A549 (cell line): Measurements from ENCODE around the gene TNIK. TPM values are rescaled to one million over a fixed set of nuclear protein-coding genes. Genes with fewer than 3 reads are reported as not detected.

ENCODE experiments used
- ATAC-seq, 2 experiments: fragments of 200-7000 bp in 1 of 2; fragments of >200 bp in 1 of 2; cut with Nextera tagmentation in 1 of 2; cut with Tn5 transposase in 1 of 2; 3 replicates each; pipeline versions ENCODE4 v1.8.0 to v1.9.1; 2018 to 2020; ENCODE audit warnings: mild to moderate bottlenecking in 1 of 2, moderate library complexity in 1 of 2
- CTCF ChIA-PET: fragments of 300-600 bp; sonication (Branson Sonifier 250); formaldehyde crosslinking; extraction: SDS; loops from one replicate; lab custom pipeline; 2021; ENCODE audit warnings: antibody characterized with exemption, inconsistent platforms; lab: Yijun Ruan, JAX
- POLR2A ChIA-PET: fragments of 350-600 bp; formaldehyde crosslinking; extraction: SDS; loops from one replicate; lab custom pipeline; 2021; ENCODE audit warnings: antibody characterized with exemption, inconsistent platforms; lab: Yijun Ruan, JAX
- DNase-seq, 2 experiments: peaks; one replicate each; pipeline versions ENCODE4 v3.0.0 to v3.0.0-alpha.2; 2011 to 2016; ENCODE audit warnings: low read depth in 1 of 2, low spot score in 1 of 2
- FAIRE-seq: peaks from 2 replicates; lab custom pipeline; 2011; peaks lifted over from hg19 to GRCh38; lab: Jason Lieb, UNC
- H3K27ac ChIP-seq, 2 experiments: fragments of >200 bp; sonication (Bioruptor Twin); formaldehyde crosslinking; 3 replicates each; pipeline ENCODE4 v1.5.1; 2016 to 2017
- H3K4me1 ChIP-seq: fragments of >200 bp; sonication (Bioruptor Twin); formaldehyde crosslinking; 3 replicates; pipeline ENCODE4 v1.6.1; 2016
- H3K4me2 ChIP-seq: fragments of >200 bp; sonication (Bioruptor Twin); formaldehyde crosslinking; 3 replicates; pipeline ENCODE4 v1.6.1; 2016
- H3K4me3 ChIP-seq: fragments of >200 bp; sonication (Bioruptor Twin); formaldehyde crosslinking; 3 replicates; pipeline ENCODE4 v1.5.1; 2016
- H3K9me3 ChIP-seq: fragments of >200 bp; sonication (Bioruptor Twin); formaldehyde crosslinking; 3 replicates; pipeline ENCODE4 v1.6.1; 2016
- ATOH8 ChIP-seq: fragments of 250-450 bp; sonication (Bioruptor Pico); IDR thresholded peaks from 2 replicates; pipeline ENCODE4 v1.5.0; 2020; ENCODE audit warnings: low read depth, mild to moderate bottlenecking, moderate library complexity
- BCL3 ChIP-seq: fragments of >200 bp; sonication (Bioruptor Twin); formaldehyde crosslinking; IDR thresholded peaks from 3 replicates; pipeline ENCODE4 v1.6.1; 2016
- CBX2 ChIP-seq: fragments of 200-600 bp; sonication (generic); IDR thresholded peaks from 2 replicates; pipeline ENCODE4 v1.6.1; 2016; ENCODE audit warnings: low read depth, mild to moderate bottlenecking, borderline replicate concordance
- CBX8 ChIP-seq: fragments of 200-600 bp; sonication (generic); IDR thresholded peaks from 2 replicates; pipeline ENCODE4 v1.6.1; 2016
- CHD2 ChIP-seq: fragments of 150-350 bp; IDR thresholded peaks from 2 replicates; pipeline ENCODE4 v1.6.1; 2014; ENCODE audit warnings: low read length; ENCODE audit not compliant: partially characterized antibody
- CTCF ChIP-seq: fragments of >200 bp; sonication (Bioruptor Twin); formaldehyde crosslinking; IDR thresholded peaks from 3 replicates; pipeline ENCODE4 v1.5.1; 2016
- E2F6 ChIP-seq: IDR thresholded peaks from 2 replicates; pipeline ENCODE4 v1.6.1; 2012; ENCODE audit warnings: low read depth, borderline replicate concordance
- EHMT2 ChIP-seq: fragments of 200-600 bp; sonication (generic); IDR thresholded peaks from 2 replicates; pipeline ENCODE4 v1.6.1; 2016; ENCODE audit warnings: antibody characterized with exemption, low read depth, mild to moderate bottlenecking, moderate library complexity
- ELK1 ChIP-seq: fragments of 150-350 bp; IDR thresholded peaks from 2 replicates; pipeline ENCODE4 v1.6.1; 2014; ENCODE audit warnings: low read depth, mild to moderate bottlenecking, low read length
- FOXS1 ChIP-seq: fragments of 250-450 bp; sonication (Bioruptor Pico); IDR thresholded peaks from 2 replicates; pipeline ENCODE4 v1.5.0; 2020; ENCODE audit warnings: mild to moderate bottlenecking, moderate library complexity
- HOXA7 ChIP-seq: fragments of 250-450 bp; sonication (Bioruptor Pico); IDR thresholded peaks from 2 replicates; pipeline ENCODE4 v1.5.0; 2020; ENCODE audit warnings: mild to moderate bottlenecking, moderate library complexity
- JUN ChIP-seq, 2 experiments: fragments of >200 bp; sonication (Bioruptor Twin); formaldehyde crosslinking; IDR thresholded peaks; 2 replicates in 1 of 2; 3 replicates in 1 of 2; pipeline ENCODE4 v1.6.1; 2016 to 2017
- JUNB ChIP-seq: fragments of >200 bp; sonication (Bioruptor Twin); formaldehyde crosslinking; IDR thresholded peaks from 2 replicates; pipeline ENCODE4 v1.6.1; 2016
- KDM1A ChIP-seq: fragments of 200-600 bp; sonication (generic); IDR thresholded peaks from 2 replicates; pipeline ENCODE4 v1.6.1; 2016; ENCODE audit warnings: low read depth, mild to moderate bottlenecking
- KDM5A ChIP-seq: fragments of 200-600 bp; sonication (generic); IDR thresholded peaks from 2 replicates; pipeline ENCODE4 v1.6.1; 2016; ENCODE audit warnings: antibody characterized with exemption, mild to moderate bottlenecking
- MAZ ChIP-seq: fragments of 150-350 bp; IDR thresholded peaks from 2 replicates; pipeline ENCODE4 v1.6.1; 2014; ENCODE audit warnings: antibody characterized with exemption, low read depth, low read length, borderline replicate concordance
- NFE2L2 ChIP-seq: fragments of 150-350 bp; conservative IDR thresholded peaks from 2 replicates; pipeline ENCODE4 v1.6.1; 2014; ENCODE audit warnings: low read length
- NPAS2 ChIP-seq: fragments of 250-450 bp; sonication (Bioruptor Pico); IDR thresholded peaks from 2 replicates; pipeline ENCODE4 v1.8.0; 2022; ENCODE audit warnings: mild to moderate bottlenecking, moderate library complexity, borderline replicate concordance
- NR3C1 ChIP-seq: fragments of >200 bp; sonication (Bioruptor Twin); formaldehyde crosslinking; IDR thresholded peaks from 3 replicates; pipeline ENCODE4 v1.6.1; 2017
- PHF8 ChIP-seq: fragments of 200-600 bp; sonication (generic); IDR thresholded peaks from 2 replicates; pipeline ENCODE4 v1.6.1; 2016; ENCODE audit warnings: low read depth, mild to moderate bottlenecking, antibody characterized with exemption, moderate library complexity, borderline replicate concordance
- POLR2A ChIP-seq: IDR thresholded peaks from 2 replicates; pipeline ENCODE4 v1.6.1; 2012; ENCODE audit warnings: mild to moderate bottlenecking, low read length
- RCOR1 ChIP-seq: fragments of 150-350 bp; IDR thresholded peaks from 2 replicates; pipeline ENCODE4 v1.6.1; 2014; ENCODE audit warnings: antibody characterized with exemption, low read length, low read depth
- RFX5 ChIP-seq: fragments of 450-650 bp; IDR thresholded peaks from 2 replicates; pipeline ENCODE4 v1.7.1; 2014; ENCODE audit warnings: antibody characterized with exemption, mild to moderate bottlenecking, moderate library complexity
- RNF2 ChIP-seq: fragments of 200-600 bp; sonication (generic); IDR thresholded peaks from 2 replicates; pipeline ENCODE4 v1.6.1; 2016; ENCODE audit warnings: low read depth, mild to moderate bottlenecking, antibody characterized with exemption, moderate library complexity, borderline replicate concordance
- SMC3 ChIP-seq: fragments of >200 bp; sonication (Bioruptor Twin); formaldehyde crosslinking; IDR thresholded peaks from 3 replicates; pipeline ENCODE4 v1.6.1; 2018; ENCODE audit warnings: inconsistent platforms
- TP53 ChIP-seq: fragments of 250-450 bp; sonication (Bioruptor Pico); IDR thresholded peaks from 2 replicates; pipeline ENCODE4 v1.5.0; 2021; ENCODE audit warnings: mild to moderate bottlenecking, moderate library complexity
- USF2 ChIP-seq: fragments of 450-650 bp; IDR thresholded peaks from 2 replicates; pipeline ENCODE4 v1.6.1; 2014; ENCODE audit warnings: antibody characterized with exemption
- ZFP36 ChIP-seq: fragments of 450-650 bp; IDR thresholded peaks from 2 replicates; pipeline ENCODE4 v1.6.1; 2014; ENCODE audit warnings: borderline replicate concordance; ENCODE audit not compliant: partially characterized antibody
- ZNF302 ChIP-seq: fragments of 250-450 bp; sonication (Bioruptor Pico); IDR thresholded peaks from 2 replicates; pipeline ENCODE4 v1.9.0; 2021; ENCODE audit warnings: inconsistent platforms, mild to moderate bottlenecking, moderate library complexity
- ZSCAN20 ChIP-seq: fragments of 250-450 bp; sonication (Bioruptor Pico); IDR thresholded peaks from 2 replicates; pipeline ENCODE4 v1.8.0; 2022; ENCODE audit warnings: mild to moderate bottlenecking, moderate library complexity
- WGBS: methylation state at CpG from one replicate; pipeline ENCODE4 v1.1.6; 2017; ENCODE audit errors: missing lambda C conversion rate; 5-methylcytosine and 5-hydroxymethylcytosine counted together
- polyA plus RNA-seq, 4 experiments: library from polyadenylated mRNA; depleted of rRNA in 3 of 4; stranded (reverse); fragments of >200 nt; fragmentation: RNase III in 1 of 4; extraction: RNeasy Plus Mini Kit Qiagen cat#74134 plus additional on column Dnase treatment in 1 of 4; gene quantifications; 2 replicates in 3 of 4; 3 replicates in 1 of 4; pipeline ENCODE4 v1.2.3, GENCODE V29; 2011 to 2017

The TNIK gene
- polyA plus RNA-seq, 2 of the 4 experiments (the other 2 are of a cell fraction) = 1.6 to 1.8 TPM

- ATAC-seq (no peak), FAIRE-seq (no peak), DNase-seq (no peak)
- WGBS = 79% methylated on average over 3 of the region's 3 CpGs
- POLR2A ChIA-PET = no interaction called here
- H3K4me2 ChIP-seq = no peak overlapping the region
- H3K4me3 ChIP-seq = no peak overlapping the region
- TF ChIP-seq RCOR1 (no peak), CTCF (no peak), RNF2 (no peak), NPAS2 (no peak), JUNB (no peak), E2F6 (no peak), ATOH8 (CRISPR knock-in tag) (no peak), KDM5A (no peak), CBX8 (no peak), CHD2 (no peak), RFX5 (no peak), MAZ (no peak), ZSCAN20 (CRISPR knock-in tag) (no peak), ZFP36 (no peak), ELK1 (no peak), JUN (IDR thresholded peaks at IDR 0.05) (no peak), EHMT2 (no peak), PHF8 (no peak), SMC3 (no peak), KDM1A (no peak)
- no peaks in the 10 kb centered on the region for H3K9me3 ChIP-seq
- H3K27ac ChIP-seq = no peak overlapping the region
- no peaks in the 10 kb centered on the region for H3K4me1 ChIP-seq
- CTCF ChIA-PET = no interaction called here
Observed at GRCh38 chr3:171068658-171069057, 391.5 kb downstream of the TNIK start.

GRCh38 chr3:171066206-171066605 lies 394.0 kb downstream of the TNIK start:
- WGBS = 75% methylated on average over 6 of the region's 6 CpGs
- no peaks in the 10 kb centered on the region for H3K4me1 ChIP-seq
- FAIRE-seq = no peak
- H3K4me3 ChIP-seq = no peak overlapping the region
- CTCF ChIA-PET = no interaction called here
- no peak for TF ChIP-seq NFE2L2
- no peak for TF ChIP-seq TP53 (CRISPR knock-in tag)
- no peak for TF ChIP-seq KDM1A
- TF ChIP-seq NPAS2 = no peak
- TF ChIP-seq BCL3 = no peak
- no peak for TF ChIP-seq FOXS1
- TF ChIP-seq ZNF302 (CRISPR knock-in tag) = no peak
- no peak for TF ChIP-seq ELK1
- TF ChIP-seq NR3C1 = no peak
- TF ChIP-seq CBX2 = no peak
- TF ChIP-seq POLR2A = no peak
- no peak for TF ChIP-seq PHF8
- no peak for TF ChIP-seq USF2
- no peak for TF ChIP-seq HOXA7 (CRISPR knock-in tag)
- TF ChIP-seq, all 56 proteins: peak for 0
- POLR2A ChIA-PET = no interaction called here
- no peak for ATAC-seq
- no peak for DNase-seq
- H3K4me2 ChIP-seq = no peak overlapping the region
- no peaks in the 10 kb centered on the region for H3K9me3 ChIP-seq
- H3K27ac ChIP-seq = no peak overlapping the region
